Body of pancreas (tissue), 4 donors: ENCODE measurements around the gene GSAP. TPM values are rescaled to one million over a fixed set of nuclear protein-coding genes. Genes with fewer than 3 reads are reported as not detected.
"Not testable (repeated sequence)": the region's sequence is repeated elsewhere in the genome, so short reads cannot be mapped to it uniquely, and the experiment has no call there.

Experiments used
- ATAC-seq: fragments of 150-250 bp; one replicate; pipeline ENCODE4 v1.9.1; 2016
- DNase-seq, 4 donors: peaks; one replicate each; pipeline ENCODE4 v3.0.0-alpha.2; 2019
- H3K27ac ChIP-seq, 4 donors: fragments of 200-600 bp; sonication (generic); 1 replicate in 3 of 4; 2 replicates in 1 of 4; pipeline versions ENCODE4 v1.5.1 to v1.6.1; 2016 to 2019; ENCODE audit warnings: mild to moderate bottlenecking in 1 of 4, mixed read lengths in 1 of 4, moderate library complexity in 1 of 4
- H3K27me3 ChIP-seq, 2 donors: fragments of 200-600 bp; sonication (generic); one replicate each; pipeline ENCODE4 v1.6.0; 2016; ENCODE audit warnings: mild to moderate bottlenecking in 1 of 2
- H3K36me3 ChIP-seq, 2 donors: fragments of 200-600 bp; sonication (generic); replicated peaks in 1 of 2; 2 replicates each; pipeline ENCODE4 v1.5.1; 2016; ENCODE audit warnings: low read depth in 2 of 2; ENCODE audit not compliant: insufficient read depth in 1 of 2
- H3K4me1 ChIP-seq: fragments of 200-600 bp; sonication (generic); one replicate; pipeline ENCODE4 v1.6.0; 2016
- H3K4me3 ChIP-seq, 2 donors: fragments of 200-600 bp; sonication (generic); 1 replicate in 1 of 2; 2 replicates in 1 of 2; pipeline ENCODE4 v1.5.1; 2016 to 2019
- H3K9me3 ChIP-seq, 3 donors: fragments of 200-600 bp; sonication (generic); 1 replicate in 2 of 3; 2 replicates in 1 of 3; pipeline ENCODE4 v1.5.1; 2016
- CTCF ChIP-seq, 7 experiments: fragments of 450-650 bp in 4 of 7; fragments of 200-600 bp in 3 of 7; sonication (generic) in 3 of 7; IDR thresholded peaks; one replicate each; pipeline ENCODE4 v1.5.1; 2016 to 2019; ENCODE audit warnings: antibody characterized with exemption in 7 of 7
- POLR2A ChIP-seq, 3 donors: fragments of 450-650 bp; IDR thresholded peaks; one replicate each; pipeline ENCODE4 v1.6.1; 2016; ENCODE audit warnings: antibody characterized with exemption in 3 of 3, mild to moderate bottlenecking in 2 of 3
- WGBS, 2 donors: methylation state at CpG; one replicate each; pipeline ENCODE4 v1.1.5; 2017; 5-methylcytosine and 5-hydroxymethylcytosine counted together
- intact Hi-C: fragments of 100-400 bp; cut with DNase I; formaldehyde crosslinking; loops from one replicate; pipeline ENCODE4 v1.15.1; 2023
- total RNA-seq, 2 donors: library from RNA; depleted of rRNA; stranded (reverse); fragments of >200 nt; gene quantifications; one replicate each; pipeline ENCODE4 v1.1.0, GENCODE V29; 2016

GSAP gene
- total RNA-seq, 2 donors from 2014 or later, result 13.7 to 18.8 TPM

- intact Hi-C loops, result no loop called here
- DNase-seq, result no peak
- H3K27me3 ChIP-seq, result no peaks in the 10 kb centered on the region
- ATAC-seq, result no peak
- no peak for TF ChIP-seq POLR2A (IDR thresholded peaks at IDR 0.05)
- TF ChIP-seq CTCF (IDR thresholded peaks at IDR 0.05), result no peak
- H3K4me3 ChIP-seq, result no peak overlapping the region
- no peaks in the 10 kb centered on the region for H3K4me1 ChIP-seq
- H3K27ac ChIP-seq, result no peak overlapping the region
- 58 to 74% methylated on average over 4 of the region's 4 CpGs for WGBS, 2 donors
- no peaks in the 10 kb centered on the region for H3K36me3 ChIP-seq
- H3K9me3 ChIP-seq, result no peaks in the 10 kb centered on the region
These were observed 40.5 kb upstream of the GSAP start for GRCh38 chr7:77456696-77457095.

- WGBS, 2 donors, result 69 to 82% methylated on average over 3 of the region's 3 CpGs
- peak in 2 of 4 donors; percentile 8 to 42 for DNase-seq
These were observed 39.2 kb upstream of the GSAP start for GRCh38 chr7:77455321-77455720.

GRCh38 chr7:77454802-77455201 is 38.7 kb upstream of the GSAP start:
- Histone ChIP-seq H3K36me3 (no peaks in the 10 kb centered on the region), H3K4me1 (no peaks in the 10 kb centered on the region), H3K27me3 (no peaks in the 10 kb centered on the region), H3K27ac (no peak overlapping the region), H3K9me3 (no peaks in the 10 kb centered on the region), H3K4me3 (no peak overlapping the region)
- no peak for TF ChIP-seq POLR2A (IDR thresholded peaks at IDR 0.05)
- no peak for TF ChIP-seq CTCF (IDR thresholded peaks at IDR 0.05)
- 87 to 91% methylated on average over 4 of the region's 4 CpGs for WGBS, 2 donors
- ATAC-seq, result no peak
- no peak for DNase-seq
- intact Hi-C loops, result no loop called here

More at GRCh38 chr7:77455321-77455720, 39.2 kb upstream of the GSAP start:
- Histone ChIP-seq H3K4me1 (no peaks in the 10 kb centered on the region), H3K27me3 (no peaks in the 10 kb centered on the region), H3K4me3 (no peak overlapping the region), H3K36me3 (no peaks in the 10 kb centered on the region), H3K27ac (no peak overlapping the region), H3K9me3 (no peaks in the 10 kb centered on the region)
- ATAC-seq, result no peak
- intact Hi-C loops, result no loop called here
- no peak for TF ChIP-seq POLR2A (IDR thresholded peaks at IDR 0.05)
- no peak for TF ChIP-seq CTCF (IDR thresholded peaks at IDR 0.05)

- intact Hi-C loops, result no loop called here
- H3K4me3 ChIP-seq, result no peak overlapping the region
These were observed 37.4 kb upstream of the GSAP start for GRCh38 chr7:77453531-77453930.

GRCh38 chr7:77451950-77452349 is 35.8 kb upstream of the GSAP start:
- H3K36me3 ChIP-seq, ATAC-seq, DNase-seq, H3K4me3 ChIP-seq, H3K27me3 ChIP-seq, H3K9me3 ChIP-seq, H3K27ac ChIP-seq, H3K4me1 ChIP-seq, intact Hi-C loops: not testable (repeated sequence)
- WGBS, 2 donors, result 88 to 90% methylated on average over 6 of the region's 6 CpGs

More at GRCh38 chr7:77453531-77453930, 37.4 kb upstream of the GSAP start:
- DNase-seq, result no peak
- no peaks in the 10 kb centered on the region for H3K4me1 ChIP-seq
- 15 to 28% methylated on average over 2 of the region's 2 CpGs for WGBS, 2 donors
- H3K27ac ChIP-seq, result no peak overlapping the region
- TF ChIP-seq POLR2A (IDR thresholded peaks at IDR 0.05), result no peak
- TF ChIP-seq CTCF (IDR thresholded peaks at IDR 0.05), result no peak
- H3K27me3 ChIP-seq, result no peaks in the 10 kb centered on the region
- no peaks in the 10 kb centered on the region for H3K9me3 ChIP-seq
- no peak for ATAC-seq
- H3K36me3 ChIP-seq, result no peaks in the 10 kb centered on the region
